HT1080 (cell line): ENCODE measurements around the gene EP300. TPM values are rescaled to one million over a fixed set of nuclear protein-coding genes. Genes with fewer than 3 reads are reported as not detected.
"Not testable (repeated sequence)": the region's sequence is repeated elsewhere in the genome, so short reads cannot be mapped to it uniquely, and the experiment has no call there.

ENCODE experiments used
- DNase-seq: peaks from one replicate; pipeline ENCODE4 v3.0.0-alpha.2; 2015; ENCODE audit warnings: low read depth
- polyA plus RNA-seq, 2 experiments: library from polyadenylated mRNA; depleted of rRNA; stranded (reverse); fragments of >200 nt; gene quantifications; 2 replicates each; pipeline ENCODE4 v1.2.3, GENCODE V29; 2015
- total RNA-seq: library from RNA; depleted of rRNA; stranded (reverse); fragments of >200 nt; shearing (Covaris generic); gene quantifications from 2 replicates; pipeline ENCODE4 v1.2.3, GENCODE V29; 2014; rRNA removed

The EP300 gene
- total RNA-seq, result 20.9 and 21.0 TPM in 2 replicates
- 10.9 and 12.6 TPM in 2 replicates for polyA plus RNA-seq (2015; cell fraction: cytosol; rRNA removed)
- polyA plus RNA-seq (2015; cell fraction: nucleus; rRNA removed), result 36.5 and 45.1 TPM in 2 replicates

DNA sequence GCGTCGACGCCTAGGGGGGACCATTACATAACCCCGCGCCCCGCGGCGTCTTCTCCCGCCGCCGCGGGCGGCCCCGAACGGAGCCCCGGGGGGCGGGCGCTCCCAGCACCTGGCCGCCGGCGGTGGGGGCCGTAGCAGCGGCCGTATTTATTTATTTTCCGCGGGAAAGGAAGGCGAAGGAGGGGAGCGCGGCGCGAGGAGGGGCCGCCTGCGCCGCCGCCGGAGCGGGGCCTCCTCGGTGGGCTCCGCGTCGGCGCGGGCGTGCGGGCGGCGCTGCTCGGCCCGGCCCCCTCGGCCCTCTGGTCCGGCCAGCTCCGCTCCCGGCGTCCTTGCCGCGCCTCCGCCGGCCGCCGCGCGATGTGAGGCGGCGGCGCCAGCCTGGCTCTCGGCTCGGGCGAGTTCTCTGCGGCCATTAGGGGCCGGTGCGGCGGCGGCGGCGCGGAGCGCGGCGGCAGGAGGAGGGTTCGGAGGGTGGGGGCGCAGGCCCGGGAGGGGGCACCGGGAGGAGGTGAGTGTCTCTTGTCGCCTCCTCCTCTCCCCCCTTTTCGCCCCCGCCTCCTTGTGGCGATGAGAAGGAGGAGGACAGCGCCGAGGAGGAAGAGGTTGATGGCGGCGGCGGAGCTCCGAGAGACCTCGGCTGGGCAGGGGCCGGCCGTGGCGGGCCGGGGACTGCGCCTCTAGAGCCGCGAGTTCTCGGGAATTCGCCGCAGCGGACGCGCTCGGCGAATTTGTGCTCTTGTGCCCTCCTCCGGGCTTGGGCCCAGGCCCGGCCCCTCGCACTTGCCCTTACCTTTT, at the start of gene EP300:
Gene EP300, plus strand, starts transcription at position 570 of the 795 bp plus-strand sequence. CDS start 413 bp downstream, outside the sequence.
- DNase-seq, result peak; percentile 65

- DNase-seq, result no peak
Observed at GRCh38 chr22:41043722-41044121, 48.7 kb upstream of the EP300 start.

- DNase-seq, result not testable (repeated sequence)
Observed at GRCh38 chr22:41045575-41045974, 46.8 kb upstream of the EP300 start.

GRCh38 chr22:41047801-41048211, 44.6 kb upstream of the EP300 start:
- no peak for DNase-seq

- DNase-seq, result not testable (repeated sequence)
Observed at GRCh38 chr22:41048345-41048744, 44.0 kb upstream of the EP300 start.

DNA sequence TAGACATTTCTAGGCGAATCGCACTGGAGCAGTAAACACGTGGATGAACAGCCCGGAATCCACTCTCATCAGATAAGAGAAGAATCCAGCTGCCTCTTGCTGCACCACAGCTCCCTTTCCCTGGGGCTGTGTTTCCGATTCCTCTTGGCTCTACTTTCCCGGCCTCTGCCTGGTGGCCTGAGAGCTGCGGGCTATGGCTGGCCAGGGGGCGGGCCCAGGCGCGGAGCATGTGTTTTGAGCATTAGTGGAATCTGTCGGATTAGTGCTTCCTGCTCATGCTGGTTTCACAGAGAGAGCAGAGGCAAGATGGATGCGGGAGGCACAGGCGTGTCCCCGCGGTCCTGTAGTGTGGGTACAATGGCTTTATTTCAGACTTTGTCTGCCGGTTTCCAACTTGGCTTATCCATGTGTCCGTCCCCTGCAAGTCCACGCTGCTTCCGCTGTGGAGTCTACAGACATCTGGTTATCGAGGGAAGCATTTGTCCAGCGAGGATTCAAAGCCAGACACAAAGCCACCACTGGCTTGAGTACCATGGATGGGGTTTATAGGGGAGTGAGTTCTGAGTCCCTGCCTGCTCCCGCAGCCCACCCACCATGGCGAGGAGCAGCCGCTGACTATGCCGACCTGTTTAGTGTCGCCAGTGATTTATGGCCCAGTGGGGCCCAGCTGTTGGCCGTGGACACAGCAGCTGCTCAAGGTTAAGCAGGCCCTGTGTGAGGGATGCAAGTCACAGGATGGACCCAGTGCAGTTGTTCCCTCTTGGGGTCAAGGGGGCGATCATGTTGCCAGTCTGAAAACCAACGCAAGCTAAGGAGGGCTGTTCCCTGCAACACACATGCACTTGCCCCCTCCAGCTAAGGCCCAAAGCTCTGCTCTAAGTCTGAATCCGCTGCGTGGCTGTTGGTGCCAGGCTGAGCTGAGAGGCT, 43.3 kb upstream of the EP300 start:
- no peak for DNase-seq

DNA sequence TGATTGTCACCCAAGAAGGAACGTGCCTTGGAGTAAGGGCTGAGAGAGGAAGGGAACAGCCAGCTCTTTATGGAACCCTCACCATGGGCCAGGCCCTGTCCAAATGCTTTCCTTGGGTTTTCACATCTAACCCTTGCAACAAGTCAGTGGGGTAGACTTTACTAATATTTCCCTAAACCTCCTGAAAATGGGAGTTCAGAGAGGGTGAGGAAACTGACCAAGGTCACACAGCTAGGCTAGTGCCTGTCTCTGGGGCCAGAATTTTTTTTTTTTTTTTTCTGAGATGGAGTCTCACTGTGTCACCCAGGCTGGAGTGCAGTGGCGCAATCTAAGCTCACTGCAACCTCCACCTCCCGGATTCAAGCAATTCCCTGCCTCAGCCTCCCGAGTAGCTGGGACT, 42.6 kb upstream of the EP300 start:
- DNase-seq, result not testable (repeated sequence)

DNA sequence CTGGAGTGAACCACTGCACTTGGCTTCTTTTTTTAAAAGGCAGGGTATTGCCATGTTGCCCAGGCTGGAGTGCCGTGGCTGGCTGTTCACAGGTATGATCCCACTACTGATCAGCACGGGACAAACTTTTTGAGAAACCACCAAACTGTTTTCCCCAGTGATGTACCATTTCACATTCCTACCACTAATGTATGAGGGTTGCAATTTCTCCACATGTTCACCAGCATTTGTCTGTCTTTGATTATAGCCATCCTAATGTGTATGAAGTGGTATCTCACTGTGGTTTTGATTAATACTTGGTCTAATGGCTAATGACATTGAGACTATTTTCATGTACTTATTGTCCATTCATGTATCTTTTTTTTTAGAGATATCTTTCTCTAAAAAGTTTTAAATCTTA, 41.5 kb upstream of the EP300 start:
- no peak for DNase-seq

- no peak for DNase-seq
Observed at GRCh38 chr22:41052661-41053490, 39.5 kb upstream of the EP300 start.

DNA sequence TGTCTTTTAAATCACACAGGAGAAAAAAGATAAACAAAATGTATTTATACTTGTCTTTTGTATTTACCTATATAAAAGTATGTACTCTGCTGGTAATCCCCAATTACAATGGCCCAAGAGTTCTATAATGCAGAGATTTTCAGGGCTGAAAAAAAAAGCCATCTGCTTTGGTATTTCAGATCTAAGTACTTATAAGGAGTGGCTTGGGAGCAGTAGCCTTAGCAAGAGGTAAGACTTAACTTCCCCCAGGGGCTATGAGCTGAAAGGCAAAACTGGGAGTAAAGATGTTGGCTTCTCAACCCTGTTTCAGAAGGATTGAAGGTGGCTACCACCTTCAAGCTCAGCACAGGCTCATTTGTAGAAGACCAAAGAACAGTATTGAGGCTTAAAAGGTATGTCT, 35.3 kb upstream of the EP300 start:
- DNase-seq, result no peak

GRCh38 chr22:41062146-41062545, 30.2 kb upstream of the EP300 start:
- no peak for DNase-seq

DNA sequence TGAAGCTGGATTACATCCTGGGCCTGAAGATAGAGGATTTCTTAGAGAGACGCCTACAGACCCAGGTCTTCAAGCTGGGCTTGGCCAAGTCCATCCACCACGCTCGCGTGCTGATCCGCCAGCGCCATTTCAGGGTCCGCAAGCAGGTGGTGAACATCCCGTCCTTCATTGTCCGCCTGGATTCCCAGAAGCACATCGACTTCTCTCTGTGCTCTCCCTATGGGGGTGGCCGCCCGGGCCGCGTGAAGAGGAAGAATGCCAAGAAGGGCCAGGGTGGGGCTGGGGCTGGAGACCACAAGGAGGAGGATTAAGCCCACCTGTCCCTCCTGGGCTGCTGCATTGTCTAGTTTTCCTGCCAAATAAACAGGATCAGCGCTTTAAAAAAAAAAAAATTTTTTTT, 28.1 kb upstream of the EP300 start:
- DNase-seq, result not testable (repeated sequence)

GRCh38 chr22:41066341-41066740, 26.1 kb upstream of the EP300 start:
- DNase-seq, result not testable (repeated sequence)

- not testable (repeated sequence) for DNase-seq
Observed at GRCh38 chr22:41067968-41068367, 24.4 kb upstream of the EP300 start.

DNA sequence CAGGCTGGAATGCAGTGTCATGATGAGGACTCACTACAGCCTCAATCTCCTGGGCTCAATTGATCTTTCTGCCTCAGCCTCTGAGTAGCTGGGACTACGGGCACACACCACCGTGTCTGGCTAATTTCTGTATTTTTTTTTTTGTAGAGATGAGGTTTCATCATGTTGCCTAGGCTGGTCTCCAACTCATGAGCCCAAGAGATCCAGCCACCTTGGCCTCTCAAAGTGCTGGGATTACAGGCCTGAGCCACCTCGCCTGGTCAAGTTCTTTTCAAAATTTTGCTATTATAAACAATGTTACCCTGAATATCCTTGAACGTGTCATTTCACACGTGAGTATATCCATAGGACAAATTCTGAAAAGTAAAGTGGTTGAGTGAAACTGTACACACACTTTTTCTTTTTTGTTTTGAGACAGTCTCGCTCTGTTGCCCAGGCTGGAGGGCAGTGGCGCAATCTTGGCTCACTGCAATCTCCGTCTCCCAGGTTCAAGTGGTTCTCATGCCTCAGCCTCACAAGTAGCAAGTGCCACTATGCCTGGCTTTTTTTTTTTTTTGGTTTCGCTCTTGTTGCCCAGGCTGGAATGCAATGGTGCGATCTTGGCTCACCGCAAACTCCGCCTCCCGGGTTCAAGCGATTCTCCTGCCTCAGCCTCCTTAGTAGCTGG, 21.6 kb upstream of the EP300 start:
- no peak for DNase-seq

DNA sequence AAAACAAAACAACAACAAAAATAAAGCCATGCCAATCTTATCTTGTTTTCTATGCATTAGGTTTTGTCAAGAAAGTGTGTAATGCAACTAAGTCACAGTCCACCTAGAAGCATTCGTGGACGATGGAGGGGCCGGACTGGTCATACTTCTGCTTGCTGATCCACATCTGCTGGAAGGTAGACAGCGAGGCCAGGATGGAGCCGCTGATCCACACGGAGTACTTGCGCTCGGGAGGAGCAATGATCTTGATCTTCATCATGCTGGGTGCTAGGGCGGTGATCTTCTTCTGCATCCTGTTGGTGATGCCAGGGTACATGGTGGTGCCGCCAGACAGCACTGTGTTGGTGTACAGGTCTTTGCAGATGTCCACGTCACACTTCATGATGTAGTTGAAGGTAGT, 18.3 kb upstream of the EP300 start:
- no peak for DNase-seq

- DNase-seq, result no peak
Observed at GRCh38 chr22:41074466-41074865, 17.9 kb upstream of the EP300 start.

DNA sequence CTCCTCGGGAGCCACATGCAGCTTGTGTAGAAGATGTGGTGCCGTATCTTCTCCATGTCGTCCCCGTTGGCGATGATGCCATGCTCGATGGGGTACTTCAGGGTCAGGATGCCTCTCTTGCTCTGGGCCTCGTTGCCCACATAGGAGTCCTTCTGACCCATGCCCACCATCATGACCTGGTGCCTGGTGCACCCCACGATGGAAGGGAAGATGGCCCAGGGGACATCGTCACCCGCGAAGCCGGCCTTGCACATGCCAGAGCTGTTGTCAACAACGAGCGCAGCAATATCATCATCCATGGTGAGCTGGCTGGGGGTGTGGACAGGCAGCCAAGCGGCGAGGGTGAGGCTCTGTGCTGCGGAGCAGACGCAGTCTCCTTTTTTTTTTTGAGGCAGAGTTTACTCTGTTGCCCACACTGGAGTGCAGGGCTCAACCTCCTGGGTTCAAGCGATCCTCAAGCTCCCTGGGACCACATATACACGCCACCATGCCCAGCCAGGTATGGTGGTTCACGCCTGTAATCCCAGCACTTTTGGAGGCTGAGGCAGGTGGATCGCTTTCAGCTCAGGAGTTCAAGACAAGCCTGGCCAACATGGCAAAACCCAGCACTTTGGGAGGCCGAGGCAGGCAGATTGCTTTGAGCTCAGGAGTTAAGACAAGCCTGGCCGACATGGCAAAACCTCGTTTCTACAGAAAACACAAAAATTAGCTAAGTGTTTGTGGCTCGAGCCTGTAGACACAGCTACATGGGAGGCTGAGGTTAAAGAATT, 17.3 kb upstream of the EP300 start:
- DNase-seq, result no peak

- DNase-seq, result no peak
Observed at GRCh38 chr22:41075946-41076345, 16.4 kb upstream of the EP300 start.

DNA sequence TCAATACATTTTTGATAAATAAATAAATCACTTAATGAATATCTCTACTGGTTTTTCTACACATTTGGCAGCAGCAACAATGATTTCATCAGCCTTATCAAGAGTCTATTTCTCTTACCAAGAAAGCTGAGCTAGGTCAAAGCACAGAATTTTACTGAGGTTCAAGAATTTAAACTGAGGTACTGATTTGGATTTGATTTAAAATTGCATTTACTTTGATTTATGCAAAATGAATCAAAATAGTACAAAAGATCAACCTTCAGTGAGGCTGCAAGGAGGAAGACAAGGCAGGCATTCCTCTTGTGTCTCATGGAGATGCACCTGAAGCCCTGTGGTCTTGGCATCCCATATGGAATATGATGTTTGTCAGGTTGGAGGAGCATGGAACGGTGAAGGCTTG, 15.5 kb upstream of the EP300 start:
- no peak for DNase-seq
